Mucosa of descending colon (tissue), 3 donors: ENCODE results near the gene LEF1. TPM values are rescaled to one million over a fixed set of nuclear protein-coding genes. Genes with fewer than 3 reads are reported as not detected.
A peak's percentile ranks its signal among the peaks of the same experiment; 100 is the strongest.

Experiments used
- ATAC-seq: fragments of 200-7000 bp; cut with Tn5 transposase; one replicate; pipeline ENCODE4 v1.9.1; 2020; ENCODE audit warnings: mild to moderate bottlenecking, moderate library complexity
- DNase-seq, 3 donors: peaks; one replicate each; pipeline ENCODE4 v3.0.0-alpha.2; 2020
- H3K36me3 ChIP-seq: fragments of 200-600 bp; one replicate; pipeline ENCODE4 v1.8.0; 2021; ENCODE audit warnings: low read depth, mild to moderate bottlenecking
- H3K4me1 ChIP-seq: fragments of 200-600 bp; one replicate; pipeline ENCODE4 v1.8.0; 2021; ENCODE audit warnings: low read depth, mild to moderate bottlenecking
- H3K4me3 ChIP-seq: fragments of 200-600 bp; one replicate; pipeline ENCODE4 v1.8.0; 2021; ENCODE audit warnings: mild to moderate bottlenecking
- H3K9me3 ChIP-seq: fragments of 200-600 bp; one replicate; pipeline ENCODE4 v1.8.0; 2021; ENCODE audit warnings: mild to moderate bottlenecking
- intact Hi-C, 2 donors: fragments of 100-400 bp; cut with DNase I in 1 of 2; cut with micrococcal nuclease in 1 of 2; formaldehyde crosslinking; loops; one replicate each; pipeline versions ENCODE4 v1.11.0 to v1.11.1; 2022; cut with DNase I, micrococcal nuclease
- total RNA-seq, 3 donors: library from RNA; stranded (reverse); fragmentation: NEBNext Ultra II Directional in 2 of 3; extraction: Animal tissue kit (Norgen Biotek cat#: 25700) in 2 of 3; gene quantifications; one replicate each; pipeline versions ENCODE4 v1.2.1 to v1.2.4, GENCODE V29; 2021 to 2023
- TF ChIP-seq, protein P1 (sequence below): fragments of 200-600 bp; IDR thresholded peaks from one replicate; pipeline ENCODE4 v1.8.0; 2022; ENCODE audit warnings: antibody characterized with exemption, mild to moderate bottlenecking
- donor health status: DM: no; HTN: no; CAD: no; lungs with moderate emphysema.
- donor health status: DM: no; HTN: no; CAD: no.
- donor health status: DM: no; HTN: yes; CAD: no.

The LEF1 gene
- total RNA-seq, 3 donors from 2014 or later = 2.2 to 3.9 (median 2.5) TPM

DNA sequence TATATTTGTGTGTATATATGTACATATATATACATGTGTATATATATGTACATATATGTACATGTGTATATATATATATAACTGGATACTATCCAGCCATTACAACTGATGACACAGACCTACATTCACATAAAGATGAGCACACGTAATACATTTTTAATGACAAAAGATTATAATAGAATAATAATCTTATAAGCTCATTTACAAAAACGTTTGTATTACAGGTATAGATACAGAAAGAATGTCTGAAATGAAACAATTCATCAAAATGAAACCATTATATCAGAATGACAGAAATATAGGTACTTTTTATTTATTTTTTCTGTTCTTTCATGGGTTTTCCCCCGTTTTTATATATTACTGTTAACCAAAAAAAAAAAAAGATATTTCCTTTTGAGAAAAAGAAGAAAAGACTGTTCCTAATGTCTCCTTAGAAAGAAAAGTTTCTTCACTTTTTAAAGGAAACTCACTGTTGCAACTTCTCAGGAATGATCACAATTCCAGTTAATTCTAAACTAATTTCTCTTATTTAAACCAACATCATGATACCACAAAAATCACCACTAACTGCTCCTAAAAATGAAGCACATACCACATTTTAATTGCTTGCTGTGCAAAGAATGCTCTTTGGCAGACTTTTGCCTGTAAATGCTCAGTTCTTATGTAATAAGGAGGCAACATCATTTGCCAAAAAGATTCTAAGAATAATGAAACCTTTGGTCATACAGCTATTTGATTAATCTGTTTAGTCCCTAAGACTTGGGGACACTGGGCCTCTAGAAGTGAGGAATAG, 18.9 kb downstream of the LEF1 start:
- no peak for DNase-seq
- Histone ChIP-seq H3K4me1 (no peaks in the 10 kb centered on the region), H3K9me3 (no peaks in the 10 kb centered on the region), H3K4me3 (no peak overlapping the region), H3K36me3 (no peaks in the 10 kb centered on the region)
- intact Hi-C loops = no loop called here
- ATAC-seq = no peak
- TF ChIP-seq, protein P1, sequence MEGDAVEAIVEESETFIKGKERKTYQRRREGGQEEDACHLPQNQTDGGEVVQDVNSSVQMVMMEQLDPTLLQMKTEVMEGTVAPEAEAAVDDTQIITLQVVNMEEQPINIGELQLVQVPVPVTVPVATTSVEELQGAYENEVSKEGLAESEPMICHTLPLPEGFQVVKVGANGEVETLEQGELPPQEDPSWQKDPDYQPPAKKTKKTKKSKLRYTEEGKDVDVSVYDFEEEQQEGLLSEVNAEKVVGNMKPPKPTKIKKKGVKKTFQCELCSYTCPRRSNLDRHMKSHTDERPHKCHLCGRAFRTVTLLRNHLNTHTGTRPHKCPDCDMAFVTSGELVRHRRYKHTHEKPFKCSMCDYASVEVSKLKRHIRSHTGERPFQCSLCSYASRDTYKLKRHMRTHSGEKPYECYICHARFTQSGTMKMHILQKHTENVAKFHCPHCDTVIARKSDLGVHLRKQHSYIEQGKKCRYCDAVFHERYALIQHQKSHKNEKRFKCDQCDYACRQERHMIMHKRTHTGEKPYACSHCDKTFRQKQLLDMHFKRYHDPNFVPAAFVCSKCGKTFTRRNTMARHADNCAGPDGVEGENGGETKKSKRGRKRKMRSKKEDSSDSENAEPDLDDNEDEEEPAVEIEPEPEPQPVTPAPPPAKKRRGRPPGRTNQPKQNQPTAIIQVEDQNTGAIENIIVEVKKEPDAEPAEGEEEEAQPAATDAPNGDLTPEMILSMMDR = no peak

DNA sequence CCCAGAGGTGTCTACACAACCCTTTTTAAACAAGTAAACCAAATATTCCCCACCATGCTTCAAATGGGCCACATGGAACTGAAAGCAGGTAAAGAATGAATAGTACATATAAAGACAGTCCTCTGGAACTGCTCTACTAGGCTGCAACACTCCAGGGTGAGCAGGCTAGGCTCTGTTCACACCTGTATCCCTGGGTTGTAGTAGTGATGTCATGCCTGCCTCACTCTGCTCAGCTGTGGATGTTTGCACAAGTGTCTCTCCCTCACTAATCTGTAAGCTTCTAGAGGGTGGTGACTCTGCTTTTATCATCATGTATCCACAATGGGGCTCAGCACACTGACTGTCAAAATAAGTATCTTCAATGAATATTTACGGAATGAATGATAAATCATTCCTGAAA, 20.4 kb downstream of the LEF1 start:
- intact Hi-C loops = no loop called here
- Histone ChIP-seq H3K36me3 (no peaks in the 10 kb centered on the region), H3K4me3 (no peak overlapping the region), H3K9me3 (no peaks in the 10 kb centered on the region), H3K4me1 (no peaks in the 10 kb centered on the region)
- DNase-seq (no peak), ATAC-seq (peak; percentile 15)
- TF ChIP-seq, protein P1 = no peak

DNA sequence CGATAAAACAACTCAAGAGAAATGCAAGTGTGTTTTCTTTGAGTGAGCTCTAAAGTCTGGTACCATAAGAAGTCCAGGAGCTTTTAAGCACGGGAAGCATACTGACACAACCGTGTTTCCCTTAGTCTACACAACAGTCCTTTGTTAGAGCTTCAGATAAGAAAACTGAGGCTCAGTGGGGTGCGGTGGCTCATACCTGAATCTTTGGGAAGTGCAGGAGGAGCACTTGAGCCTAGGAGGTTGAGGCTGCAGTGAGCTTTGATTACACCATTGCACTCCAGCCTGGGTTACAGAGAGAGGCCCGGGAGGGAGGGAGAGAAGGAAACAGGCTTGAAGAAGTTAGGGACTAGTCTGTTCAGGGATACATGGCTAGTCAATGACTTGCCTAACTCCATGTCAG, 21.9 kb downstream of the LEF1 start:
- Histone ChIP-seq H3K4me1 (no peaks in the 10 kb centered on the region), H3K36me3 (no peaks in the 10 kb centered on the region), H3K9me3 (no peaks in the 10 kb centered on the region), H3K4me3 (no peak overlapping the region)
- TF ChIP-seq, protein P1 = no peak
- DNase-seq = no peak
- no peak for ATAC-seq
- intact Hi-C loops = no loop called here

DNA sequence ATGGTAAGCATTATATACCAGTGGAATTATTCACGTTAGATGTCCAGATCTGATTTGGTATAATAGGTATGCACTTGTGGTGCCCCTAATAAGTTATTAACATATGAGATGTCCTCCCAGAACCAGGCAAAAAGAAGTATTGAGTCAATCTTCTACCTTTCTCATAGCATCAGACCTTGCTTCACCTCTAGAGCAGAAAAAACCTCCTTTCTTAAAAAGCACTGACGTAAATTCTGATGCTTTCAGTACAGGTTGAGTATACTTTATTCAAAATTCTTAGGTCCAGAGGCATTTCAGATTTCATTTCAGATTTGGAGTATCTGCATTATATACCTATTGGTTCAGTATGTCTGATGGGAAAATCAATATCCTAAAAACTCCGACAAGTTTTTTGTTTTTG, 22.4 kb downstream of the LEF1 start:
- H3K4me3 ChIP-seq = no peak overlapping the region
- no peak for DNase-seq
- H3K9me3 ChIP-seq = no peaks in the 10 kb centered on the region
- no peak for ATAC-seq
- intact Hi-C loops = no loop called here
- TF ChIP-seq, protein P1 = no peak
- no peaks in the 10 kb centered on the region for H3K4me1 ChIP-seq
- no peaks in the 10 kb centered on the region for H3K36me3 ChIP-seq

DNA sequence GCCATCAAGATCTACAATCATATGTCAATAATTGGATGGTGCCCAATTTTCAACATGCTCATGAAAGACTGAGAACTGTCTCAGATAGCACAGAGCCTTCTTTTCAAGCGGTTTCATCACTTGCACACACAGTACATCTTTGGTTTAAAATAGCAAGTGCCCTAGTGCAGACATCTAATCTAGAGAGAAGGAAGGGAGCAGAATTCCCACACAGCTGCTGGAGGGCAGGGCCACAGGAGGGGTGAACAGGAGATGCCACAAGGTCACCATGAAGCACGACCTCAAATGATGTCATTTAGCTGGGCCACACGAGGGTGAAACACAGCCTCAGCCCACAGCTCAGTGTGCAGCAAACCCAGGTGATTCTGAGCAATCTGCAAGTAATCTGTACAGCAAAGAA, 24.3 kb downstream of the LEF1 start:
- ATAC-seq (no peak), DNase-seq (no peak)
- TF ChIP-seq, protein P1 = no peak
- Histone ChIP-seq H3K9me3 (no peaks in the 10 kb centered on the region), H3K36me3 (no peaks in the 10 kb centered on the region), H3K4me3 (no peak overlapping the region), H3K4me1 (no peaks in the 10 kb centered on the region)
- intact Hi-C loops = no loop called here
